ENCODE measurements around the gene GAS2L1.
"Not testable (repeated sequence)": the region's sequence is repeated elsewhere in the genome, so short reads cannot be mapped to it uniquely, and the experiment has no call there.

GAS2L1 gene

DNA sequence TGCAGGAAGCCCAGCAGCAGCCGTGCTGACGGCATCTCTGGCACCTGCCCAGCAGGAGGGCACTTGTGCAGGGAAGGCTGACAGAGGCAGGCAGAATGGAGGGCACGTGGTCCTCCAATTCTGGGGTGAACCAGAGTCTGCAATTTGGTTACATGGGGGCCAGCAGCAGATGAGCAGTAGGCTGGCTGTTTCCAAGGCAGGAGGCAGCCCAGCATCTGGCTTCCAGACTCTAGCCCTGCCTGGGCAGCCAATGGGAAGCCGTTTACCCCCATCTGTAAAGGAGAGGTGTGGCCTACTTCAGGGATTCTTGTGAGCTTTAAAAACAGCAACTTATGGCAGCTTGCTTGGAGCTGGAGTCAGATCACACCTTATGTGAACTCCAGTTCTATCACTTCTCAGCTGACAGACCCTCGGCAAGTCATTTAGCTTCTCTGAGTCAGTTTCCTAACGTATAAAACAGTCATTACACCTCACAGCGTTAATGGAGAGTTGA is 36.9 kb downstream of the GAS2L1 start:
- DNase-seq, result peak; percentile 17

GRCh38 chr22:29344137-29344536 is 37.7 kb downstream of the GAS2L1 start:
- peak; percentile 89 for DNase-seq

DNA sequence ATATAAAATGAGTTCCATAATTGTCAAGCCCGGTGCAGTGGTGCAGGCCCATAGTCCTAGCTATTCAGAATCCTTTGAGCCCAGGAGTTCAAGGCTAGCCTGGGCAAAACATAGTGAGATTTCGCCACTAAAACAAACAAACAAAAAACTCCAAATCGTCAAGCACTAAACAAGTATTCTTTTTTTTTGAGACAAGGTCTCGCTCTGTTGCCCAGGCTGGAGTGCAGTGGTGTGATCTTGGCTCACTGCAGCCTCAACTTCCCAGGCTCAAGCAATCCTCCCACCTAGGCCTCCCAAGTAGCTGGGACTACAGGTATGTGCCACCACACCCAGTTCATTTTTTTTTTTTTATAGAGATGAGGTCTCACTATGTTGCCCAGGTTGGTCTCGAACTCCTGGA is 38.4 kb downstream of the GAS2L1 start:
- DNase-seq, result not testable (repeated sequence)

GRCh38 chr22:29345932-29346331 is 39.5 kb downstream of the GAS2L1 start:
- no peak for DNase-seq

GRCh38 chr22:29346659-29347058 is 40.2 kb downstream of the GAS2L1 start:
- DNase-seq, result no peak

- no peak for DNase-seq
These were observed 41.6 kb downstream of the GAS2L1 start for GRCh38 chr22:29348041-29348440.

- no peak for DNase-seq
These were observed 42.5 kb downstream of the GAS2L1 start for GRCh38 chr22:29348956-29349355.

DNA sequence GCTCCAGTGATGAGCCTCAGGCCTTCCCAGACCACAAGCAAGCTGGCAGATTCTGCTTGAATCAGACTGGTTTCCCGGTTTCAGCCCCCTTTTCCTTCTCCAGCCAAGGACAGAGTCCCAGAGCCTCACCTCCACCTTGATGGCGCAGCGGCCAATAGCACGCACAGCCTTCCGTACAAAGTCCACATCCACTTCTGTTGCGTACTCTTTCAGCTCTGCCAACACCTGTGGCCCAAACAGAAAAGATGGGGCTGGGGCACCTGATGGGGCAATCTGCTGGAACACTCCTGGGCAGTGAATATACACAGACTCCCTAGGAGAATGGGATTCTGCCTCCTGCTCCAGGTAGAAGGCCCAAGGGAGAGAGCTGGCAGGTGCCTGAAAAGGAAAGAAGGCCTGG is 44.6 kb downstream of the GAS2L1 start:
- no peak for DNase-seq

DNA sequence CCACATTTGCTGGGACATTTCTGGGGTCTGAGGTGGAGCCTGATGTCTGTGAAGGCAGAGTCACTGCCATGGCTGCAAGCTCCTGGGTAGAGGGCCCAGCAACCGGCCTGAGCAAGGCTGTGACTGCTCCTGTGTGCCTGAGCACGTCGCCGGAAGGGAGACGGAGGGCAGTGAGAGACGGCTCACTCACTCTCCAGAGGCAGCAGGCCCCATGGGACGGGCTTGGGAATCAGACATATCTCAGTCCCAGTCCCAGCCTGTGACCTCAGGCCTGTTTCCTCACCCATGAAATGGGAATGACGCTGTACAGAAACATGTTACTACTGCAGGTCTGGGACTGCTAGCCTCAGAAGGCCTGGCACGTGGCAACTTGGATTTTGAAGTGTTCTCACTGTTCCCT is 45.4 kb downstream of the GAS2L1 start:
- no peak for DNase-seq

DNA sequence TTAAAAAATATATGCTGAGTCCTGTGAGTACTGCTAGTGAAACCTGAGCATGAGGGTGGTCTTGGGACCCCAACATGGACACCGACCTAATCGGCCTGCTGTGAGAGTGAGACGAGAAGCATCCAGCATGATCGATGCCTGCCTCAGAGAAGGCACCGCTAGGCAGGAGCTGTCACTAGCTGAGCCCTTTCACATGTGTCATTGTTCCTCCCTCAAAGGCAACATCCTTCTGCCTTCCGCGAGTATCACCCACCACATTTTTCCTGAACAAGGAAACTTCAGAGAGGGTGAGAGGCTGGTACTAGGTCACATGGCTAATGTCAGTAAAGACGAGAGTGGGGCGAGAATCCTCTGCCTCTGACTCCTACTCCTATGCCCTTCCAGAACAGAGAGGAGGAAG is 46.3 kb downstream of the GAS2L1 start:
- DNase-seq, result no peak

- no peak for DNase-seq
These were observed 46.8 kb downstream of the GAS2L1 start for GRCh38 chr22:29353286-29353685.

DNA sequence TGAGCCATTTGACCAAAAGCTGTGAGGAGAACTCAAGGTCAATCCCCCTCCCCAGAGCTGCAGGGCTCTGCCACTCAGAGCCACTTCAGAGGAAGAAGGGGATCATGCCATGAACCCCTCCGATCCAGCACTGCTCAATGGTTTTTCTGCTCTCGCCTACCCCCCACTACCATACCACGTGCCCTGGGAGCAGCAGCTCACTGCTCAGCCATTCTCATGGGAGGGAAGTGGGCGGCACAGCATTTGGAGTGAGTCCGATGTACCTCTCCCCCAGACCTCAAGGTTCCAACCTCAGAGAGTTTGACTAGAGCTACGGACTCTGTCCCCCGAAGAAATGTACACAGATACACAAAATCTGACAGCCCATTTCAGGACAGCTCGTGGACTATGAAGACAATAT is 47.4 kb downstream of the GAS2L1 start:
- no peak for DNase-seq

DNA sequence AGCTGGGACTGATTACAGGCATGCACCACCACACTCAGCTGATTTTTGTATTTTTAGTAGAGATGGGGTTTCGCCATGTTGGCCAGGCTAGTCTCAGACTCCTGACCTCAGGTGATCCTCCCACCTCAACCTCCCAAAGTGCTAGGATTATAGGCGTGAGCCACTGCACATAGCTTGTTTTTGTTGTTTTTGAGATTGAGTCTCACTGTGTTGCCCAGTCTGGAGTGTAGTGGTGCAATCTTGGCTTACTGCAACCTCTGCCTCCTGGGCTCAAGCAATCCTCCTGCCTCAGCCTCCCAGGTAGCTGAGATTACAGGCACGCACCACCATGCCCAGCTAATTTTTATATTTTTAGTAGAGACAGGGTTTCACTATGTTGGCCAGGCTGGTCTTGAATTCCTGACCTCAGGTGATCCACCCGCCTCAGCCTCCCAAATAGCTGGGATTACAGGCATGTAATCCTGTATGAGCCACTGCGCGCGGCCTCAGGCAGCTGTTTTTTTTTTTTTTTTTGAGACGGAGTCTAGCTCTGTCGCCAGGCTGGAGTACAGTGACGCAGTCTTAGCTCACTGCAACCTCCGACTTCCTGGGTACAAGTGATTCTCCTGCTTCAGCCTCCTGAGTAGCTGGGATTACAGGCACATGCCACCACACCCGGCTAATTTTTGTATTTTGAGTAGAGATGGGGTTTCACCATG is 50.9 kb downstream of the GAS2L1 start:
- not testable (repeated sequence) for DNase-seq

GRCh38 chr22:29359469-29359868 is 53.0 kb downstream of the GAS2L1 start:
- peak; percentile 62 for DNase-seq
